ENCODE data around the gene OR2F2.

Gene OR2F2

DNA sequence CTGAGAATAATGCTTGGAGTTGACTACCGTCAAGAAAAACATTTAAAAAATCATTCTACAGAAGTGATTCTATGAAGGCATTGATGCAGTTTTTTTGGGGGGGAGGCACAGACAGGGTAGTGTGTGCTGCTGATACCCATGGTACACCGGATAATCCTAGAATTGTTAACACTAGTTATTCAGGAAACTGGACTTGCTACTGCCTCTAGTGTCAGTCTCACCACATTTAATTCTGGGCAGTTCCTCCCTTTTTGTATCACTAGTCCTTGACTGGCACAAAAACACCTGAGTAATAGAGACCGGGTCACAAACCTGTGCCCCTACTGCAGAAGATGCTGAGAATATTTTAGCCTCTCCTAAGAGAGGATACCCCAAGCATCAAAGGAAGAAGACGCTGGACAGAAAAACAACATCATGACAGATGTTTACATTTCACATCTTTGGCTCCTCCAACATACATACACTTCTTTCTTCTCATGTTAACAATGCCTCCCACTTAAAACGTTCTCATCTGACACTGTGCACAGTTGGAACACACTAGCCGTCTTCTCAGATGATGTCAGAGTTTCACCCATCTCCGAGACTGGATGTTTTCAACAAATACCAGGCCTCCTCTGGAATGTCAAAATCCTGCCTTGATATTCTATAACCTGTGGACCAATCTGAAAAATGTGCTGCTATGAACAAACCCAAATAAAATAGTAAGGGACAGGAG, 19.9 kb upstream of the OR2F2 start:
- DNase-seq (ENCODE audit: low read depth): no peak

DNA sequence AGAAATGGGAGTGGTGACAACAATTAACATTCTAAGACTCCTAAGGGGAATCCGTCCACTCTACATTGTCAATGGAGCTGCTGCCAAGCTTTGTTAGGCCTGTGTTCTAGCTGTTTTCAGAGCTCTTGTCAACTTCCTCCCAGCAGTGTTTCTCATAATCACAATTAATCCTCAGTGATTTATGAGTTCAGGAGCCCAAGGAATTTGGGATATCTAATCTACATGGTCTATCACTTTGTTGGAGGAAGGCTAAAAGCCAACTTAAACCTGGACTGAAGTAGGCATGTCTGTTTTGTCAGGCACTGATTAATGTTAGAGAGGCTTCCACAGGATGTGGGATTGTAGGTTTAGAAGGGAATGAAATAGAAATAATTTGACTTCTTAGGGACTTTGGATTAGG, 10.2 kb upstream of the OR2F2 start:
- no peak for DNase-seq (ENCODE audit: low read depth)

DNA sequence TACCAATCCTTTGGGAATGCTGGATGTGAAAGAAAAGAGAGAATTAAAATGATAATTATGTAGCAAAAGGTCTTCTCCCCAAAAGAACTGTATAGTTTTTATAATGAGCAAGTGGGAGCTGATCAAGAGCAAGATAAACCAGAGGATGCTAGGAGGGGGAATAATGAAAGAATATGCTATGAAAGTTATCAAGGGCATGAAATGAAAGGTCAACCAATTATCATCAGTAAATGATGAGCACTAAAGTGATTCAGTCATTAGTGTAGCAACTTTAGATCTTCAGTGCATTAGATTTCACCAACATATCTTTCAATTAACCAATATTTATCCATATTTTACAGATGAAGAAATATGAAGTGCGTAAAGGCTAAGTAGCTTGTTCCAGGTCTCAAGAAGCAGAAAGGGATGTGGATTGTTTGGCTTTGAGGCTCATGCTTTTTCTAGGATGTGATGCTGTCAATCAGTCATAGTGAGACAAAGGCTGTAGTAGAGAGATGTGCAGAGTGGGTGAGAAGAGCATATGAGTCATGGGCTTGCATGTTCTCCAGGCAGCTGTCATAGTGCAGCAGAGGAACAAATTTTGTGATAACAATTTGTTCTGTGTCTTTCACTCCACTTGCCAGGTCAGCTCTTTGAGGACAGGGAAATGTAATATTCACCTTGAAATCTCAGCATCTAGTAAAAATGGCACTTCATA, 5.7 kb upstream of the OR2F2 start:
- DNase-seq (ENCODE audit: low read depth): no peak

DNA sequence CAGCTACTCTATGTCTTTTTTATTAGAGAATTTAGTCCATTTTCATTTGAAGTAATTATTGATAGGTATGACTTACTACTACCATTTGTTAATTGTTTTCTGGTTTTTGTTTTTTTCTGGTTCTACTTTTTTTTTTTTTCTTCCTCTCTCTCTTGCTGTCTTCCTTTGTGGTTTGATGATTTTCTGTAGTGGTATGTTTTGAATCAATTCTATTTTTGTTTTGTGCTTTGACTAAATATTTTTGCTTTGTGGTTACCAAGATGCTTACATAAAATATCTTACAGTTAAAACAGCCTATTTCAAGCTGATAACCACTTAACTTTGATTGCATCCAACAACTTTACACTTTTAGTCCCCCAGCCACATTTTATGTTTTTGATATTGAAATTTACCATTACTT, 3.3 kb upstream of the OR2F2 start:
- no peak for DNase-seq (ENCODE audit: low read depth)

DNA sequence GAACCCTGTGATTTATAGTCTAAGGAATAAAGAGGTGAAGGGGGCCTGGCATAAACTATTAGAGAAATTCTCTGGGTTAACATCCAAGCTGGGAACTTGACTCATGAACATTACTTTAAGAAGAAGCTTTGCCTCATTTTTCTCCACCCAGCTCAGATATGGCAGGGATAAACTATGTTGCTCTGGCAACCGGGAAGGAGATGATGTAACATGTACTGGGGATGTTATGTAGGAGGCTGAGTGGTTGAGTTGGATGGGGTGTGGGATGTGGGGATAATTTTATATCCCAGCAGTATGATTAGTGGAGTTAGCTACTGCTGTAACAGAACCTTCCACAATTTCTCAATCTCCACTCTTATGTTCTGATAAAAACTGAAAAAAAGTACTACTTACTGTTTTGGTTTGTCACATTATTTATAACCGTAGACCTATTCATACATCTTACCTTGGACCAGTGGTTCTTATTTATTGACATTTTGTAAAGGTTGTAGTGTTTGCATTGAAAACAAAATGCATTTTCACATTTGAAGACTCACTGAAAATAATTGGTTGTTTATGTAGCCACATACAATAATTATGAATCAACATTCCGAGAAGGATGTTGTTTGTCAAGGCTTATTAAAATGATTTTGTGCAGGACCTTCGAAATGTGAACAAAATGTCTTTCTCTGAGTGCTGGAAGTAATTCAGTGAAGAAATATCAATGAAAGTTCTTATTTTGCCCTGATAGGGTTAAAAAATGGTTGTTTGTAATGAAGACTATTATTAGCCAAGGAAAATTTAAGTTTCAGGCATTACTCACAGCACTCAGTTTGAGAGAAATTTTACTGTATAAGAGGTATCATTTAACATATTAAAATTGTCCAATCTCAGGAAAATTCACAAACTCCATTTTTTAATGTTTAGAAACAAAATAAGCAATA, 1.3 kb downstream of the OR2F2 start:
- peak; percentile 69 for DNase-seq (ENCODE audit: low read depth)

DNA sequence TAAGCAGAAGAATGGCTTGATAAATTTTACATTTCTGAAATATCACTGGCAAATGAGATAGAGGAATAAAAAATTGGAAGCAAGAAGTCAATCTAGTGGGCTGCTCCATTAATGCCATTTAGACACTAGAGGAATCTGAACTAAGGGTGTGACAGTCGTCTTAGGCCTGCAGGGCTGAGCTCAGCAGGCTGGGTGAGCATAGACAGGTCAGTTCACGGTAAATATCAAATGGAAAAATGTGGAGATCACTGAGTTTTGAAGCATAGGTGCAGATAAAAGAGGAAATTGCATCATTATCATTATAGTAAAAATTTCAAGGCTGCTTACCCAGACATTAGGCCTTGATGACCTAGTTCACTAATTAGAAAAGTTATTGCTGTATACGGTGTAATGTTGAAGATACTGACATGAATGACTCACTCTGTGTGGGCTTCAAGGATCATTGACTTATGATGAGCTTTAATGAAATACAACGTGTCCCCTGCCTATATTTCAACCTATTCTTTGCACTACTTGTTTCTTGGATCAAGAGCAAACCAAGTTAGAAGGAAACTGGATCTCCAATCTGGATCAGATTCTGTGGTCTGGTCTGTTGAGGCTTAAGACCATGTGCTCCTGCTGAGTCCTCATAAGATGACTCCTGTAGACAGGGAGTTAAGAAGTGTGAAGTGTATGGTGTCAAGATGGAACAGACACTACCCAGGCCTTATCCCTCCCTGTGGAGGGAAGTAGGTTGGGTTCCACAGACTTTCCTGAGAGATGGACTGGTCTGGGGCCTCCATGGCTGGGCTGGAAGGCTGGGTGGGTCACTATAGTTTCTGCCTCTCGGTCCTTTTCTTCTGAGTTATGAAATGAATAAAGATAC, 3.6 kb downstream of the OR2F2 start:
- no peak for DNase-seq (ENCODE audit: low read depth)

DNA sequence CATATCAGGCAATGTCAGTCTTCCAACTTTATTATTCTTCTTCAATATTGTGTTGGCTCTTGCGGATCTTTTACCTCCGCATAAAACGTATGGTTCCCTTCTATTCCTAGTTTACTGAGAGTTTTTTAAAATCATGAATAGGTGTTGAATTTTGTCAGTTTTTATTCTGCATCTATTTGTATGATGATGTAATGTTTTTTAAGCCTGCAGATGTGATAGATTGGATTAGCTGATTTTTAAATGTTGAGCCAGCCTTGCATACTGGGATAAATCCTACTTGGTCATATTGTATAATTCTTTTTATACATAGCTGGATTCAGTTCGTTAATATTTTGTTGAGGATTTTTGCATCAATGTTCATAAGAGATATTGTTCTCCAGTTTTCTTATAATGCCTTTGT, 10.4 kb downstream of the OR2F2 start:
- no peak for DNase-seq (ENCODE audit: low read depth)

DNA sequence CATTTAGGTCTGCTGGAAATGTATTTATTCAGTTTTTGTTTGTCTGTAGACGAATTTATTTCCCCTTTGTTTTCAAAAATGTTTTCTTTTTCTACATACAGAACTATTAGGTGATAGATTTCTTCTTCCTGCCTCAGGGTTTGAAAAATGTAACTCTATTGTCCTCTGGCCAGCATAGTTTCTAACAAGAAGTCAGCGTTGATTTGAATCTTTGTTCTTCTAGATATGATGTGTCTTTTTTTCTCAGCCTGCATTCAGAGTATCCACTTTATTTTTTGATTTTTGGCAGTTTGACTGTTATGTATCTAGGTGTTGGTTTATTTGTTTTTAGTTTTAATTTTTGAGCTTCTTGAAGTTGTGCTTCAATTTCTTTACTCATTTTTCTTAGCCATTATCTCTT, 12.1 kb downstream of the OR2F2 start:
- DNase-seq (ENCODE audit: low read depth): no peak

DNA sequence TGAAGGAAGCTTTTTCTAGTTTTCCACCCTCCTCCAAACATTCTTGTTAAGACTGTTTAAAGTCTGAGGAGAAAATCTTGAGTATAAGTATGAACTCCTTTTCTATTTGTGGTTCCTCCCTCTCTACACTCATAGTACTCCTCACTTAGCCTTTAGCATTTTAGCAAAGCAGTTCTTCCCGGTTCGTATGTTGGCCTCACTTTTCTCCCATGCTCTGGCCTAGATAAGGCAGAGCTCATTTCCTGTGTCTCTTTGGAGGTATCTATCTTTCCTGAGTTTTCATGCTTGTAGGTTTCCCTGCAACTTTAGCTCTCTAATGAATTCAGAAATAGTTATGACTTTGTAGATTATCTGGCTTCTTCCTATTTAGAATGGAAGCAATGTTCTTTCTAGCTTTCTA, 13.7 kb downstream of the OR2F2 start:
- DNase-seq (ENCODE audit: low read depth): no peak

DNA sequence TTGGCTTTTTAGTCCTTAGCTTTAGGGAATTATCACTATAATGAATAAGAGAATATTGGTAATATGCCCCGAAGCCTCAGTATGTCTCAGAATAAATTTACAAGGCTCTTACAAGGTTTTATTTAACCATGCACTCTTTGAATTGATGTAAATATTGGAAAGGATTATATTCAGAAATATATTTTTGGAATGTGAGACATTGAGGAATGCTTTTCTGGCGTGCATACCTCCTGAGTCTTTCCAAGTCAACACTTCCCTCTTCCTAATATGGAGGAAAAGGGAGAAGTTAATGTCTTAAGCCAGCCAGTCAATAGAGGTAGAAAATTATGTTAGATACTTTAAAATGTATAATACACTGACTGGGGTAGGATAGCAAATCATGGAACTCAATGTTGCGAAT, 18.4 kb downstream of the OR2F2 start:
- no peak for DNase-seq (ENCODE audit: low read depth)

DNA sequence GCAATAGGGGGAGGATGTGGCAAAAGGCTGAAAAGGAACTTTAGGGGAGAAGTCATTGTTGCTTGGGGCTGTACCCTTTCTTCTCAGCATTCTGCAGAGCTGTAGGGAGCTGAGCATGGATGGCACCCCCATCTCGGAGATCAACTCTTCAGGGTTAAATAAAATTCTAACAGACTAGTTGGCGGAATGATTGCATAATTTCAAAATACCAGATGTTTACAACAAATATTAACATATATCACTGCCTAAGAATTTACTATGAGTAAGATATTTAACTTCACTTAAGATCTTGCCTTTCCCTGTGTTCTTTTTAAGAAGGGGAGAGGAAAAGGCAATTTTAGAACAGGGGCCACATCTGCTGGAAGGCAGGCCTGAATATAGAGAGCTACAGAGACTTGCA, 19.1 kb downstream of the OR2F2 start:
- no peak for DNase-seq (ENCODE audit: low read depth)

DNA sequence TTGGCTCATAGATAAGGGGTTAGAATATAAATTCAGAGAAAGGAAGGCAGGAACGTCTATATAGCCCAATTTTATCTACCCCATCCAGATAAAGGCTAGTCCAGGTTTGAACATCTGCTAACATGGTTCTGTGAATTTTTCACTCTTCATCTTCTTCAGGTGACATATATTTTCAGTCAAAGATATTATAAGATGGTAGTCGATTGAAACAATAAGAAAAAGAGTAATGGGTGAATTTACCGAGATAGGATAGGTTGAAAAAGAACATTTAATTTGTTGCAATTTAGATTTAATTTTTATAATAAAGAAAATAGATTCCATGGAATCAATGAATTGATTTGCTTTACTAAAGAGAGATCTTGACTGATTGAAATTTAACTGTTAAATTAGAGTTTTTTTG, 19.5 kb downstream of the OR2F2 start, which contains the start of gene OR2F1:
Gene OR2F1 (plus strand): TSS at position 301 of the 400 bp plus-strand sequence. CDS start 5,127 bp downstream, outside the sequence.
- no peak for DNase-seq (ENCODE audit: low read depth)

DNA sequence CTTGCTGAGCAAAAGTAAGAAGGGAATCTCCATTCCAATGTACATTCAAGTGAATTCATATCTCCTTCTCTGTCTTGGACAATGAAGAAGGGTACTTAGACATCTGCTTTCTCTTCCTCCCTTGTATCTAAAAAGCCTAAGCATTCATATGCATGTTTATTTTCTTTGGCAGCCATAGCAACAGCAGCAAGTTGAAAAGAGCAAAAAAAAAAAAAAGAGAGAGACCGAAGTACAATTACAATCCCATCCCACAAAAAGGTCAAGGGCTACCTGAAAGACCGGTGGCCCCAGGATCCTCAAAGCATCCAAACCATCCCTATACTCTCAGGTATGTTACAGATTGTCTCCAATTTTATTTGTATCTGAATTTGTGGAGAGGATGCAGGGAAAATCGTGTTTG, 23.7 kb downstream of the OR2F2 start:
- DNase-seq (ENCODE audit: low read depth): no peak

DNA sequence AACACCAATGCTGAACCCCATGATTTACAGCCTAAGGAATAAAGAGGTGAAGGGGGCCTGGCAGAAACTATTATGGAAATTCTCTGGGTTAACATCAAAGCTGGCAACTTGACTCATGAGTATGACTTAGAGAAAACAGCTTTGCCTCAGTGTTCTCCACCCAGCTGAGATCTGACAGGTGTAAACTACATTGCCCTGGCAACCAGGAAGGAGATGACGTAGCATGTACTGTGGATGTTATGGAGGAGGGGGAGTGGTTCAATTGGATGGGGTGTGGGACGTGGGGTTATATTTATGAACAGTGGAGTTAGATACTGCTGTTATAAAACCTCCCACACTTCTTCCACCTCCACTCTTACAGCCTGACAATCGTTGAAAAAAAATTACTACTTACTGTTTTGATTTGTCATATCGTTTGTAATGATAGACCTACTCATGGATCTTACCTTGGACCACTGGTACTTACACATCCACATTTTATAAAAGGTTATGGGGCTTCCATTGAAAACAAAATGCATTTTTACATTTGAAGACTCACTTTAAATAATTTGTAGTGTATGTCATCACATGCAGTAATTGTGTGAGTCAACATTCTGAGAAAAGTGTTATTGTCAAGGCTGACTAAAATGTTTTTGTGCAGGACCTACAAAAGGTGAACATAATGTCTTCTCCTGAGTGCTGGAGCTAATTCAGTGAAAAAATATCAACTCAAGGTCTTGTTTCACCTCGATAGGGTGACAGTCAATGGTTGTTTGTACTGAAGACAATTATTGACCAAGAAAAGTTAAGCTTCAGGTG, 26.0 kb downstream of the OR2F2 start:
- no peak for DNase-seq (ENCODE audit: low read depth)

DNA sequence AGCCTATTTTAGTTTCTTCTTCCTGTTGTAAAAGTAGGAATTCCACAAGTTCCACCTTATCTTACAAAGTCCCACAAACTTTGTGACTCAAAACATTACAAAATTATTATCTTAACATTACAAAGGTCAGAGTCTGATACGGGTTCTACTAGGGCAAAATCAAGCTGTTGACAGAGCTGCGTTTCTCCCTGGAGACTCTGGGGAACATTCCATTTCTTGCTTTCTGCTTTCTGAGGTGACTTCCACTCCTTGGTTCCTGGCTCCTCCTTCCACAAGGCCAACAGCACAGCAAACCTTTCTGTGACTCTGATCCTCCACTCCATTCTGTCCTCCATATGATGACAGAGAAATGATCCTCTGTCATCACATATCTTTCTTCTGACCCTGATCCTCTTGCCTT, 30.2 kb downstream of the OR2F2 start:
- no peak for DNase-seq (ENCODE audit: low read depth)

DNA sequence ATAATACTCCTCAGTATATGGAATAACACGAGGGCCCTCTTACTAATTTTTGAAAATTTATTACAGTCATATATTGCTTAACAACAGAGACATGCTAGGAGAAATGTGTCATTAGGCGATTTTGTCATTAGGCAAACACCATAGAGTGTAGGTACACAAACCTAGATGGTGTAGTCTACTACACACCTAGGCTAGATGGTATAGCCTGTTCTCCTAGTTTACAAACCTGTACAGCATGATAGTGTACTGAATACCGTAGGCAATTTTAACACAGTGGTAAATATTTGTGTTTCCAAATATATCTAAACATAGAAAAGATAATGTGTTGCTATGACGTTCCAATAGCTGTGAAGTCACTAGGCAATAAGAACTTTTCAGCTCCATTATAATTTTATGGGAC, 32.4 kb downstream of the OR2F2 start:
- no peak for DNase-seq (ENCODE audit: low read depth)

DNA sequence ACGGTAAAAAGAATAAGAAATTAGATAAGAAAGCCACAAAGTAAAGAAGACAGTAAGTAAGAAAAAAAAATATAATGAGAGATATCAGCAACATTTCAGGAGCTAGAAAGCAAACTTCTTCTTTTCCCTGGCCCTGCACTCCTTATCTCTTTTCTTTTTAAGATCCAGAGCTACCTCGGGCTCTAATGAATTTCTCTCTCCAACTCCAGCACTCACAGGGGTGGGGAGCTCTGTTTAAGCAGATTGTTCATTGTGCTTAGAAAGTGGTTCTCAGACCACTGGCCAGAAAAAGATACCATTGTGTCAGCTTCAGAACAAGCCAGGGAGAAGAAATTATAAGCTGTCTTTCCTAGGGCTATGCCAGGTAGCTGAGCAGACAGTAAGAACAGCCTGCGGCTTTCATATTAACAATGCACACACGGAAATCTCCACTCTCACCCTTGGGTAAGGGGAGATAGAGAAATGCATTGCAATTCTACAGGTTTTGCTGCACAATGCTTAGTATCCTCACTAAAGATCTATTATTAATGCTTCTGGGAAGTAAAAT, 38.9 kb downstream of the OR2F2 start:
- no peak for DNase-seq (ENCODE audit: low read depth)

DNA sequence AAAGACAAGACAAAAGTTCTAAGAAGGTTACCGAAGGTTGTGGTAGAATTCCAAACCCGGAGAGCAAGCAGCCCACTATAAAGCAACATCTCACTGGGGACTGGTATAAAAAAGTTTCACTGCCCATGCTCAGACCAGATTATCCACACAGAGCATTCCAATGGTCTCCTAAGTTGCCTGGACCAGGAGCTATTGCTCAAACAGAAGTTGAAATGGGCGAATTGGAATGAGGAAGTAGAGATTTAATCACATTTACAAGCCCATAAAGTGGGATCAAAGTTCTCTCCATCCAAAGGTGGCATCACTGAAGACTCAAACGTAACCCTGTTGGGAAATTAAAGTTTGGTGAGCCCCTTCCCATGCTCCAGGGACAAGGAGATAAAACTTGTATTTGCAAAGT, 39.4 kb downstream of the OR2F2 start:
- DNase-seq (ENCODE audit: low read depth): peak; percentile 3

DNA sequence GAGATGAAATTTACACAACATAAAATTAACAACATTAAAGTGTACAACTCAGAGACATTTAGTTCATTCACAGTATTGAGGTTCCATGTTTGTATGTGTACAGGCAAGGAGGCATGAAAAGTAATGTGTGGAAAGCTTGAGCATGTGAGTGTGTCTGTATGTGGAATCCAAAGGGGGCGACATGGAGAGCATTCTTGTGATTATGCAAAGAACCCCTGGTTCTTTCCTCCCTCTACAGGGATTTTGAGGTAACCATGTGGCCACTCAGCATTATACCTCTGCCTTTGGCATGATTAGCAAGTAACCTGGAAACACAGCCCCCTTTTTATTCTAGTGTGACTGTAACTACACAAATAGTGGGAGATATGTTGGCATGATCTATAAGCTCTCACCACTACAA, 40.6 kb downstream of the OR2F2 start:
- no peak for DNase-seq (ENCODE audit: low read depth)

DNA sequence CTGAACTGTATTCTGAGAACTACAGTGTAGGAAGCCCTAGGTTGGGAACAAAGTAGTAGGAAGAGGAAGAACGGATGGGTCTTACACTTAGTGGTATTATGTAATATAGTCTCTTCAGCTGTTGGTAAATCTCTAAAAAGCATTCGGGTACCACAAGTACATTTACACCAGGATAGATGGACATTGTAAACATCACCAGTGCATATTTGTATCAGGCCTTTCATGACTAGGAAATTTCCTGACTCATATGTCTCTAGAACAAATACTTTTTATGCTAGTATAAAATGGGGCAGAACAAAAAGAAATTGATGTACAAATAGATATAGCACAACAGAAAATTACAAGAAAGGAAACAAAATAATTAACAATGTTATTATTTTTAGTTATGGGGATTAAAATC, 43.6 kb downstream of the OR2F2 start:
- no peak for DNase-seq (ENCODE audit: low read depth)

DNA sequence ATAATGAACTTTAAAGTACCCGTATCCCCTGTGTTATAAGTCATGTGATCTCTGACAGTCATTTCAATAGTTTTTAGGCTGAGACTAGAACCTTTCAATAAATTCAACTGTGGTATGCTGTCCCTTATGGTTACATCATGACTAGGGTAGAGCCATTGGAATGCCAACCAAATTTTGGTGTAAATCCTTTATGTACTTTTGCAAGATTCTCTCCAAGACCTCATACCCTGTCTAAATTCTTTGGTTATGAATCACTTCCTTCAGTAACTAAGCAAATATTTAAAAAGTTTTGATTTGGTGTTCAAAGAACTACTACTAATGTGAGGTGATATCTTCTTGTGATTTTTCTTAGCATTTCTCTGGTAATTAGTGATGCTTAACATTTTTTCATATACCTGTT, 44.3 kb downstream of the OR2F2 start:
- DNase-seq (ENCODE audit: low read depth): peak; percentile 14
